Body of pancreas (tissue), 4 donors: ENCODE results near the gene ST6GAL1. TPM values are rescaled to one million over a fixed set of nuclear protein-coding genes. Genes with fewer than 3 reads are reported as not detected.

Source experiments
- ATAC-seq: fragments of 150-250 bp; one replicate; pipeline ENCODE4 v1.9.1; 2016
- DNase-seq, 4 donors: peaks; one replicate each; pipeline ENCODE4 v3.0.0-alpha.2; 2019
- H3K27ac ChIP-seq, 4 donors: fragments of 200-600 bp; sonication (generic); 1 replicate in 3 of 4; 2 replicates in 1 of 4; pipeline versions ENCODE4 v1.5.1 to v1.6.1; 2016 to 2019; ENCODE audit warnings: mild to moderate bottlenecking in 1 of 4, mixed read lengths in 1 of 4, moderate library complexity in 1 of 4
- H3K27me3 ChIP-seq, 2 donors: fragments of 200-600 bp; sonication (generic); one replicate each; pipeline ENCODE4 v1.6.0; 2016; ENCODE audit warnings: mild to moderate bottlenecking in 1 of 2
- H3K36me3 ChIP-seq, 2 donors: fragments of 200-600 bp; sonication (generic); replicated peaks in 1 of 2; 2 replicates each; pipeline ENCODE4 v1.5.1; 2016; ENCODE audit warnings: low read depth in 2 of 2; ENCODE audit not compliant: insufficient read depth in 1 of 2
- H3K4me1 ChIP-seq: fragments of 200-600 bp; sonication (generic); one replicate; pipeline ENCODE4 v1.6.0; 2016
- H3K4me3 ChIP-seq, 2 donors: fragments of 200-600 bp; sonication (generic); 1 replicate in 1 of 2; 2 replicates in 1 of 2; pipeline ENCODE4 v1.5.1; 2016 to 2019
- H3K9me3 ChIP-seq, 3 donors: fragments of 200-600 bp; sonication (generic); 1 replicate in 2 of 3; 2 replicates in 1 of 3; pipeline ENCODE4 v1.5.1; 2016
- CTCF ChIP-seq, 7 experiments: fragments of 450-650 bp in 4 of 7; fragments of 200-600 bp in 3 of 7; sonication (generic) in 3 of 7; IDR thresholded peaks; one replicate each; pipeline ENCODE4 v1.5.1; 2016 to 2019; ENCODE audit warnings: antibody characterized with exemption in 7 of 7
- POLR2A ChIP-seq, 3 donors: fragments of 450-650 bp; IDR thresholded peaks; one replicate each; pipeline ENCODE4 v1.6.1; 2016; ENCODE audit warnings: antibody characterized with exemption in 3 of 3, mild to moderate bottlenecking in 2 of 3
- WGBS, 2 donors: methylation state at CpG; one replicate each; pipeline ENCODE4 v1.1.5; 2017; 5-methylcytosine and 5-hydroxymethylcytosine counted together
- intact Hi-C: fragments of 100-400 bp; cut with DNase I; formaldehyde crosslinking; loops from one replicate; pipeline ENCODE4 v1.15.1; 2023
- total RNA-seq, 2 donors: library from RNA; depleted of rRNA; stranded (reverse); fragments of >200 nt; gene quantifications; one replicate each; pipeline ENCODE4 v1.1.0, GENCODE V29; 2016

Gene ST6GAL1
- total RNA-seq, 2 donors from 2014 or later, result 10.2 to 12.2 TPM

- peak; percentile 26 to 58 (median 38) for DNase-seq
- intact Hi-C loops, result no loop called here
- 0 to 1% methylated on average over 14 to 75 of the region's 76 CpGs for WGBS, 2 donors
These were observed 560 bp downstream of the ST6GAL1 start for GRCh38 chr3:186930641-186931531.

GRCh38 chr3:186931532-186932280 is 1.4 kb downstream of the ST6GAL1 start:
- ATAC-seq, result peak; percentile 72
- Histone ChIP-seq H3K4me3 (peak overlapping the region in 1 of 2 donors; percentile 44), H3K36me3 (no peaks in the 10 kb centered on the region), H3K27ac (peak overlapping the region in 3 of 4 donors; percentile 60 to 80 (median 70)), H3K27me3 (no peaks in the 10 kb centered on the region), H3K4me1 (peaks cover 36% of the 10 kb centered on the region), H3K9me3 (no peaks in the 10 kb centered on the region)
- intact Hi-C loops, result no loop called here
- TF ChIP-seq POLR2A (IDR thresholded peaks at IDR 0.05) (peak in 2 of 3 donors; percentile 34 to 55), CTCF (IDR thresholded peaks at IDR 0.05) (no peak)
- DNase-seq, result peak; percentile 53 to 77 (median 69)
- 1% methylated on average over 25 to 32 of the region's 32 CpGs for WGBS, 2 donors

More at GRCh38 chr3:186930641-186931531, 560 bp downstream of the ST6GAL1 start:
- Histone ChIP-seq H3K4me1 (peaks cover 36% of the 10 kb centered on the region), H3K27me3 (no peaks in the 10 kb centered on the region), H3K27ac (peak overlapping the region in 3 of 4 donors; percentile 60 to 80 (median 70)), H3K4me3 (peak overlapping the region; percentile 21 to 44), H3K9me3 (no peaks in the 10 kb centered on the region), H3K36me3 (no peaks in the 10 kb centered on the region)
- ATAC-seq, result peak; percentile 68
- TF ChIP-seq POLR2A (IDR thresholded peaks at IDR 0.05), result no peak
- TF ChIP-seq CTCF (IDR thresholded peaks at IDR 0.05), result no peak

GRCh38 chr3:186932281-186933181 is 2.2 kb downstream of the ST6GAL1 start:
- H3K27me3 ChIP-seq, result no peaks in the 10 kb centered on the region
- no peak for ATAC-seq
- intact Hi-C loops, result no loop called here
- peaks cover 36% of the 10 kb centered on the region for H3K4me1 ChIP-seq
- no peak for DNase-seq
- H3K36me3 ChIP-seq, result no peaks in the 10 kb centered on the region
- H3K27ac ChIP-seq, result peak overlapping the region in 3 of 4 donors; percentile 60 to 80 (median 70)
- no peak overlapping the region for H3K4me3 ChIP-seq
- WGBS, 2 donors, result 29 to 37% methylated on average over 15 of the region's 15 CpGs
- no peak for TF ChIP-seq POLR2A (IDR thresholded peaks at IDR 0.05)
- no peak for TF ChIP-seq CTCF (IDR thresholded peaks at IDR 0.05)
- H3K9me3 ChIP-seq, result no peaks in the 10 kb centered on the region

GRCh38 chr3:186933816-186934215 is 3.5 kb downstream of the ST6GAL1 start:
- ATAC-seq, result no peak
- WGBS, 2 donors, result 79 to 91% methylated on average over 4 of the region's 4 CpGs
- no peak for DNase-seq
- H3K27ac ChIP-seq, result peak overlapping the region in 1 of 4 donors; percentile 70
- no peak for TF ChIP-seq POLR2A (IDR thresholded peaks at IDR 0.05)
- TF ChIP-seq CTCF (IDR thresholded peaks at IDR 0.05), result no peak
- intact Hi-C loops, result no loop called here
- no peaks in the 10 kb centered on the region for H3K9me3 ChIP-seq
- no peaks in the 10 kb centered on the region for H3K36me3 ChIP-seq
- H3K27me3 ChIP-seq, result no peaks in the 10 kb centered on the region
- H3K4me3 ChIP-seq, result no peak overlapping the region
- H3K4me1 ChIP-seq, result peaks cover 38% of the 10 kb centered on the region
